ENCODE measurements around the gene RARRES2.

RARRES2 gene

DNA sequence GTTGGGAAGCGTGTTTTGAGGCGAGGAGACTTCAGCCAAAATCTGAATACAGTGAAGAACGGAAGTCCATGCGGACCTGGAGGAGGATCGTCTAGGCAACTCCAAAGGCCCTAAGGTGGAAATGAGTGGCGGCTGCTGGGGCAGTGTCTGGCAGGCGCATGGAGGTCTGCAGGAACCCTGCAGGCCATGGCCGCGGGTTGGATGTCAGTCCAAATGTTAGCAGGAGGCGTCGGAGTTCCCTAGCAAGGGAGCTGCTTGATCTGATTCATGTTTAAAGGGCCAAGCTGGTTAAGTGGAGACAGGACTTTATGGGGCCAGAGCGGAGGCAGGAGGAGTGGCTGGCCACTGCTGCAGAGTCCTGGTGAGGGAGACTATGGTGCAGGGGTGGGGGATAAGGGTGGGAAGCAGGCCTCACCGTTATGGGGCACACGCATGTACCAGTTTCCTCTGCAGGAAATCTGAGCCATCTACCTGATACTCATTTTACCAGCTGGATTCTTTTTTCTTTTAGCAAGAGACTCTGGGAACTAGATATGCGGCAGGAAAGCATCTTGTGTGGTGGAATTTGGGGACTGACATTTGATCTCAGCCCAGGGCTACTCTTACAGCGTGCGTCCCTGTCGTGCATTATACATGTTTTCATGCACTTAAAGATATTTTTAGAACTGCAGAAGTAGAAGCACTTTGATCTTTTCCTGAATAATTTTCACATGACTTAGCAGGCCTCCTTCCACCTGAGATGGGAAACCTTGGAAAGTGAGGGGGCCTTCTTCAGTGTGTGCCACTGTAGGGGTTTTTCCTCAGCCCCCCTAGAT, 20.6 kb upstream of the RARRES2 start:
- no peak for DNase-seq
- TF ChIP-seq GATA1 (IDR thresholded peaks at IDR 0.05; ENCODE audit: low read depth, low read length) = no peak
- TF ChIP-seq POLR2A (IDR thresholded peaks at IDR 0.05; ENCODE audit: low read length) = no peak

DNA sequence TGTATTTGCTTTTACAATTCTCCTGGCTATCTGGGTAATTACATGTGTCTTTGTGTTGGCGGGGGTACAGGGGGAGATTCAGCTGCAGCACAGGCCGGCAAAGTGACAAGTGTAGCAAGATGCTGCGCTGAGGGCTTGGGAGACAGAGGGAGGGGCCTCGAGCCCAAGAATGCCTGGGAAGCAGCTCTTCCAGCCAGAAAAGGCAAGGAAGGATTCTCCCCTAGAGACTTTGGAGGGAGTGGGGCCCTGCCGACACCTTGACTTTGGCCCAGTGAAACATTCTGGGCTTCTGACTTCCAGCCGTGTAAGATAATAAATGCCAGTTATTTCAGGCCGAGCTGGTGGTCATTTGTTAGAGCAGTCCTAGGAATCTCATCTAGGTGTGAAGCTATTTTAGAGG, 20.0 kb upstream of the RARRES2 start:
- no peak for DNase-seq
- no peak for TF ChIP-seq POLR2A (IDR thresholded peaks at IDR 0.05; ENCODE audit: low read length)
- TF ChIP-seq GATA1 (IDR thresholded peaks at IDR 0.05; ENCODE audit: low read depth, low read length) = no peak

DNA sequence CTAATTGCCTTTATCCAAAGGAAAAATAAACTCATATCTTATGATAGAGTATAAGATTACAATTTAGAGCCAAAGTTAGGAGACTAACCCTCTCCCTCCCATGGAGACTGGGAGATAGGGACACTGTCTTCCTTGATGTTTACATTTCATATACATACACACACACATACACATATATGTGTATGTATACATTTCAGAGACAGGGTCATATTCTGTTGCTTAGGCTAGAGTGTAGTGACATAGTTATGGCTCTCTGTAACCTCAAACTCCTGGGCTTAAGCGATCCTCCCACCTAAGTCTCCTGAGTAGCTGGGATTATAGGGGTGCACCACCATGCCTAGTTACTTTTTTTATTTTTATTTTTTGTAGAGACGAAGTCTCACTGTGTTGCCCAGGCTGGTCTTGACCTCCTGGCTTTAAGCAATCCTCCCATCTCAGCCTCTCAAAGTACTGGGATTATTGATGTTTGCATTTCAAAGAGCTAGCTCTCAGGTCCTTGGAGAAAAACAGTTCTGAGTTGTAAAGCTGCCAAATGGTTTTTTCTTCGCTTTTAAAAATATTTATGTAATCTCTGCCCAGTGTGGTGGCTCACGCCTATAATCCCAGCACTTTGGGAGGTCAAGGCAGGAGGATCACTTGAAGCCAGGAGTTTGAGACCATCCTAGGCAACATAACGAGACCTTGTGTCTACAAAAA, 19.1 kb upstream of the RARRES2 start:
- no peak for DNase-seq
- TF ChIP-seq GATA1 (IDR thresholded peaks at IDR 0.05; ENCODE audit: low read depth, low read length) = no peak
- TF ChIP-seq POLR2A (IDR thresholded peaks at IDR 0.05; ENCODE audit: low read length) = no peak

DNA sequence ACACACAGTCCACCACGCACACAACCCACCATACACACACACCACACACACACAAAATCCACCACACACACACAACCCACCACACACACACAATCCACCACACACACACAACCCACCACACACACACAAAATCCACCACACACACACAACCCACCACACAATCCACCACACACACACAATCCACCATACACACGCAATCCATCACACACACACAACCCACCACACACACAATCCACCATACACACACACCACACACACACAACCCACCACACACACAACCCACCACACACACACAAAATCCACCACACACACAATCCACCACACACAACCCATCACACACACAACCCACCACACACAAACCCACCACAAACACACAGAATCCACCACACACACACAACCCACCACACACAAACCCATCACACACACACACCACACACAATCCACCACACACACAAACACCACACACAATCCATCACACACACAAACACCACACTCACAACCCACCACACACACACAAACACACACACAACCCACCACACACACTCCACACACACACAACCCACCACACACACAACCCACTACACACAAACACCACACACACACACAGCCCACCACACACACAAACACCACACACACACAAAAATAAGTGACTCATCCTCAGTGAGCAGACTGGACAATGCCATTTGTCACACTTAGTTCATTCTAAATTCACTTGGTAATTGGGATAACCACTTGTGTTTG, 18.4 kb upstream of the RARRES2 start:
- TF ChIP-seq GATA1 (IDR thresholded peaks at IDR 0.05; ENCODE audit: low read depth, low read length) (no peak), POLR2A (IDR thresholded peaks at IDR 0.05; ENCODE audit: low read length) (no peak)
- peak in 1 of 2 experiments; percentile 50 for DNase-seq

DNA sequence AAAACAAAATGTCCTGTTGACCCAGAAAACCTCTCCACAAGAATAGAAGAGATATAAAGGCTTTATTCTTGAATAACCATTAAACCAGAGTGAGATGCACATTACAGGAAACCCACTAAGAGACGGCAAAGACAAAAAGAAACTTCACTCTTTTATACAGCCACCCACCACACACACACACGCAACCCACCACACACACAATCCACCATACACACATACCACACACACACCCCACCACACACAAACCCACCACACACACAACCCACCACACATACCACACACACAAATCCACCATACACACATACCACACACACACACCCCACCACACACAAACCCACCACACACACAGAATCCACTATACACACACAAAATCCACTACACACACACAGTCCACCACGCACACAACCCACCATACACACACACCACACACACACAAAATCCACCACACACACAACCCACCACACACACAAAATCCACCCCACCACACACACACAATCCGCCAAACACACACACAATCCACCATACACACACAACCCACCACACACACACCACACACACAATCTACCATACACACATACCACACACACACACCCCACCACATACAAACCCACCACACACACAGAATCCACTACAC, 17.7 kb upstream of the RARRES2 start:
- no peak for TF ChIP-seq POLR2A (IDR thresholded peaks at IDR 0.05; ENCODE audit: low read length)
- TF ChIP-seq GATA1 (IDR thresholded peaks at IDR 0.05; ENCODE audit: low read depth, low read length) = no peak
- DNase-seq = peak in 1 of 2 experiments; percentile 48

DNA sequence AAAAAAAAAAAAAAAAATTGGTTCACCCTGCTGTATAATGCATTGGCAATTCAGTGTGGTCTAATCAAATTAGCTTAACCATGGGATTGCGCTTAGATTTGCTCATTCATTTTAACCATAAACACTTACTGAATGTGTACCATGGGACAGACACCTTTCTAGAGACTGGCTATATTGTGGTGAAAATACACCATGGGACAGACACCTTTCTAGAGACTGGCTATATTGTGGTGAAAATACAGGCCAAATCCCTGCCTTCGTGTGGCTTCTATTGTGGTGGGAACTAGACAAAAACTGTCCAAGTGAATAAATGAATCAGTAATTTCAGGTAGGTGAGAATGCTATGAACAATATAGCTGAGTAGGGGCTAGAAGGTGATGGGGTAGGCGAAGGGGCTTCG, 17.0 kb upstream of the RARRES2 start:
- TF ChIP-seq POLR2A (IDR thresholded peaks at IDR 0.05; ENCODE audit: low read length) (no peak), GATA1 (IDR thresholded peaks at IDR 0.05; ENCODE audit: low read depth, low read length) (no peak)

DNA sequence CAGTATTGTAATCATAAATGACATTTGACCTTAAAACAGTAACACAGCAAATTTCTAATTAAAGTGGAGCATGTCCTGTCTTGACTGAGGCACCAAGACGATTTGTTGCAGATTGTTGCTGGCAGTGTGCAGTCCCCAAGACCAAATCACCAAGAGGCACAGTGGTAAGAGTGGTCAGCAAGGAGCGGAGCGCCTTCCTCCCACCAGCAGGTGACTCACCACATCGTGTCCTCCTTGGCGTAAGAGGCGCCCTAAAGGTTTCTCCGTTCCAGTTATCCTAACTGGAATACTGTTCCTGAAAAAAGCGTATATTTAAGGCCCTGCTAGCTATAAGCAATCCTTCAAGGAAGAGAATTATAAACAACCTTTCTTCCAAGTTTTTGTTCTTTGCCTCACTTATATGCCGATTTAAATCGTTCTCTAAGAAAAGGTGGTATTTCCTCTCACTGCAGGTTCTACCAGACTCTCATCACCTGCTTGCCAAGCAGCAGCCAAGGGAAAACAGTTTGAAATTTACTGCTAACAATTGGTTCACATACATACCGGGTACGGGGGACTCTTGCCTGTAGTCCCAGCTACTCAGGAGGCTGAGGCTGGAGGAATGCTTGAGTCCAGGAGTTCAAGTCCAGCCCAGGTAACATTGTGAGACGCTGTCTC, 16.5 kb upstream of the RARRES2 start:
- DNase-seq = no peak
- TF ChIP-seq POLR2A (IDR thresholded peaks at IDR 0.05; ENCODE audit: low read length) (no peak), GATA1 (IDR thresholded peaks at IDR 0.05; ENCODE audit: low read depth, low read length) (no peak)

More for the DNA sequence above, 17.0 kb upstream of the RARRES2 start:
- DNase-seq = no peak

DNA sequence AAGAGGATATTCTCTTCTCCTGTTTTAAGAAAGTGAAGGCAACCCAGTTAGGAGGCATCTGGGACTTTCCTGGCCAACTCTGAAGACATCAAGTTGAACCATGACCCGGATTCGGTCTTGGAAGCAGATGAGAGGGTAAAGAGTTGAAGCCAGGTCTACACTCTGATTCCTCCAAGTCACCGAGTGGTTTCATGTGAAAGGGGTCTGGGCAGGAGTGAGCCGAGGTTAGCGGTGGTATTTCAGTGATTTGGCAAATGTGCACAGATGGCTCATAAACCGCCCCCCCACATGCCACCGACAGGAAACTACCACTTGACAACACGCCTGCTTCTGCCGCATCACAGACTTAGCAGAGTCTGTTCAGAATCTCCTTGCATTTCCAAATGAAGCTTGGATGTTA, 15.8 kb upstream of the RARRES2 start:
- TF ChIP-seq POLR2A (IDR thresholded peaks at IDR 0.05; ENCODE audit: low read length) (no peak), GATA1 (IDR thresholded peaks at IDR 0.05; ENCODE audit: low read depth, low read length) (no peak)
- no peak for DNase-seq

DNA sequence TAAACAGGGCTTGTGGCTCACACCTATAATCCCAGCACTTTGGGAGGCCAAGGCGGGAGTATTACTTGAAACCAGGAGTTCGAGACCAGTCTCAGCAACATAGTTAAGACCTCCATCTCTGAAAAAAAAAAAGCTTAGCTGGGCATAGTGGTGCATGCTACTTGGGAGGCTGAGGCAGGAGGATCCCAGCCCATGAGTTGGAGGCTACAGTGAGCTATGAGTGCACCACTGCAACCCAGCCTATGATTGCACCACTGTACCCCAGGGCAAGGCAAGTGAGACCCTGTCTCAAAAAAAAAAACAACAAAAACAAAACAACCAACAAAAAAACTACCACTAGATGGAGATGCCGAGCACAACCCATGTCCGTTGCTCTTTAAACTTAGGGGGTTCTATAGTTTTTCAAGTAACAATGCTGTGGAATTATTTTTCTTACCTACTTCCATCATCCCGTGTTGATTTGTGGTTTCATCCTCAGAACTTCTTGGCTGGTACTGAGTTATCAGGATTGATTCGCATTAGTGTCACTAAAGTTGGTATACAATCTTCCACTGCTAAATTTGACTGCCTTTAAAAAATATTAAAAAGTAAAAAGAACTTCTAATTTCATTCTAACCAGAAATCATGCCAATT, 15.0 kb upstream of the RARRES2 start:
- TF ChIP-seq GATA1 (IDR thresholded peaks at IDR 0.05; ENCODE audit: low read depth, low read length) (no peak), POLR2A (IDR thresholded peaks at IDR 0.05; ENCODE audit: low read length) (no peak)
- DNase-seq = peak; percentile 54 to 69

DNA sequence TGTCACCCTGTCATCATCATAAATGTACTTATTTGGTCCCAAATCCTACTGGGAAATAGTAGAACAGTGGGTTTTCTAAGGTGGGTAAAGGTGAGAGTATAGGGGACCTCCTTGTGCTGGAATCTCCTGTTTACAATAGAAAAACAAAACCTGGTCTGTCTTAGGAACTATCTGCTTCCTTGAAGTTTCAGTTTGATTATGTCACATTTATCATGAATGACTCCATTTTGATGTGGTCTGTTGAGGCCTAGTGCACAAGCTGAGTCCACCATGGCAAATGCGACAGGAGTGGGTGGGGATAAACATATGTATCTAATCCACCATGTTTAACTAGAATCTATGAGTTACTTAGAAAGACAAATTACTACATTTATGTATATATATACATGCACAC, 14.2 kb upstream of the RARRES2 start:
- TF ChIP-seq GATA1 (IDR thresholded peaks at IDR 0.05; ENCODE audit: low read depth, low read length) = no peak
- TF ChIP-seq POLR2A (IDR thresholded peaks at IDR 0.05; ENCODE audit: low read length) = no peak
- DNase-seq = no peak

DNA sequence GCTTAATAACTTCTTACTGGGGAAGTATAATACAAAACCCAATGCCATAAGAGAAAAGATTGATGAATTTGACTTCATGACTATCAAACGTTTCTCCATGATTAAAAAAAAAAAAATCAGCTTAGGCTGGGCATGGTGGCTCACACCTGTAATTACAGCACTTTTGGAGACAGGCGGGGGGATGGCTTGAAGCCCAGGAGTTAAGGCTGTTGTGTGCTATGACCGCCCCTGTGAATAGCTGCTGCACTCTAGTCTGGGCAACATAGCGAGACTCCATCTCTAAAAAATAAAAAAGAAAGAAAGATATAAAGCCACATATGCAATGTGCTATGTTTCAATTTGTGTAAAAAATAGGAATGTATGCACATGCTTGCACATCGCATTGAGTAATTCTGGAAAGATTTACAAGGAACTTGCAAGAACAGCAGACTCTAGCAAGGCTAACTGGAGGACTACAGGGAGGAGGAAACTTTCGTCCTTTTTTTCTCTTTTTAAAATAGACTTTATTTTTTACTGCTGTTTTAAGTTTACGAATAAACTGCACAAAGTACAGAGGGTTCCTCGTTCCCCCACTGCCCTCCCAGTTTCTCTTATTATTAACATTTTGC, 10.3 kb upstream of the RARRES2 start:
- TF ChIP-seq POLR2A (IDR thresholded peaks at IDR 0.05; ENCODE audit: low read length) = no peak
- TF ChIP-seq GATA1 (IDR thresholded peaks at IDR 0.05; ENCODE audit: low read depth, low read length) = no peak
- DNase-seq = no peak

DNA sequence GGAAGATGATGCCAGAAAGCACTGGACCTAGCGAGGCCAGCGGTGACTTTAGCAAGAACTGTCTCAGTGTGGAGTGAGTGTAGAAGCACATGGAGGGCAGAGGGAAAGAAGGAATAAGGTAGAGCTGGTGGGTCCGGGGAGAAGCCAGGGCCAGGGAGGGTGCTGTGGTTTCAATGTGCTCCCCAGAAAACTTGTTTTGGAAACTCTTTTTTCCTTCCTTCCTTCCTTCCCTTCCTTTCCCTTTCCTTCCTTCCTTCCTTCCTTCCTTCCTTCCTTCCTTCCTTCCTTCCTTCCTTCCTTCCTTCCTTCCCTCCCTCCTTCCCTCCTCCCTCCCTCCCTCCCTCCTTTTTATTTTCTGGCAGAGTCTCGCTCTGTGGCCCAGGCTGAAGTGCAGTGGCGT, 5.5 kb upstream of the RARRES2 start:
- DNase-seq = no peak
- TF ChIP-seq GATA1 (IDR thresholded peaks at IDR 0.05; ENCODE audit: low read depth, low read length) = no peak
- no peak for TF ChIP-seq POLR2A (IDR thresholded peaks at IDR 0.05; ENCODE audit: low read length)

Data from erythroblast (primary cell).